Neural cell (in vitro differentiated cells): Measurements from ENCODE around the gene NAPG. TPM values are rescaled to one million over a fixed set of nuclear protein-coding genes. Genes with fewer than 3 reads are reported as not detected.
"Not testable (repeated sequence)": the region's sequence is repeated elsewhere in the genome, so short reads cannot be mapped to it uniquely, and the experiment has no call there.

ENCODE experiments used
- H2AFZ ChIP-seq: fragments of 200-600, 300-800 bp; sonication (generic), shearing (Covaris generic); 2 replicates; pipeline ENCODE4 v1.6.0; 2014; ENCODE audit warnings: low read depth, mild to moderate bottlenecking, antibody characterized with exemption, low read length, moderate library complexity
- H3F3A ChIP-seq: fragments of 200-600 bp; shearing (Covaris generic); 2 replicates; pipeline ENCODE4 v1.6.1; 2016; ENCODE audit warnings: mild to moderate bottlenecking, moderate library complexity, mixed read lengths, antibody characterized with exemption, low read length; ENCODE audit not compliant: insufficient read depth, poor library complexity, severe bottlenecking
- H3K27ac ChIP-seq: fragments of 200-600, 300-800 bp; sonication (generic), shearing (Covaris generic); 2 replicates; pipeline ENCODE4 v1.5.1; 2014; ENCODE audit warnings: mild to moderate bottlenecking, low read length, moderate library complexity
- H3K27me3 ChIP-seq: fragments of 300-800, 200-600 bp; sonication (generic), shearing (Covaris generic); 2 replicates; pipeline ENCODE4 v1.6.0; 2014; ENCODE audit warnings: mild to moderate bottlenecking, low read depth, low read length, moderate library complexity; ENCODE audit not compliant: insufficient read depth
- H3K36me3 ChIP-seq: fragments of 300-800, 200-600 bp; sonication (generic), shearing (Covaris generic); 2 replicates; pipeline ENCODE4 v1.5.1; 2014; ENCODE audit warnings: mild to moderate bottlenecking, antibody characterized with exemption, low read length, moderate library complexity; ENCODE audit not compliant: insufficient read depth
- H3K4me2 ChIP-seq: fragments of 300-800, 200-600 bp; sonication (generic), shearing (Covaris generic); 2 replicates; pipeline ENCODE4 v1.6.0; 2014; ENCODE audit warnings: mild to moderate bottlenecking, low read length
- H3K4me3 ChIP-seq: fragments of 300-800, 200-600 bp; sonication (generic), shearing (Covaris generic); 2 replicates; pipeline ENCODE4 v1.5.1; 2014; ENCODE audit warnings: mild to moderate bottlenecking, low read length, moderate library complexity
- H3K79me2 ChIP-seq: fragments of 200-600 bp; shearing (Covaris generic); replicated peaks from 2 replicates; pipeline ENCODE4 v1.6.0; 2014; ENCODE audit warnings: mild to moderate bottlenecking, low read length, moderate library complexity; ENCODE audit not compliant: insufficient read depth
- H3K9ac ChIP-seq: fragments of 300-800, 200-600 bp; sonication (generic), shearing (Covaris generic); 2 replicates; pipeline ENCODE4 v1.6.1; 2016; ENCODE audit warnings: mild to moderate bottlenecking, low read length, mixed read lengths
- H3K9me2 ChIP-seq: fragments of 200-600 bp; shearing (Covaris generic); 2 replicates; pipeline ENCODE4 v1.6.1; 2016; ENCODE audit warnings: mild to moderate bottlenecking, low read length, mixed read lengths; ENCODE audit not compliant: insufficient read depth
- H3K9me3 ChIP-seq: fragments of 200-600, 300-800 bp; sonication (generic), shearing (Covaris generic); 2 replicates; pipeline ENCODE4 v1.6.1; 2016; ENCODE audit warnings: mild to moderate bottlenecking, mixed run types, low read length, moderate library complexity, mixed read lengths
- H4K20me1 ChIP-seq: fragments of 200-600 bp; shearing (Covaris generic); 2 replicates; pipeline ENCODE4 v1.6.1; 2016; ENCODE audit warnings: mild to moderate bottlenecking, mixed run types; ENCODE audit not compliant: insufficient read depth
- CTCF ChIP-seq: fragments of 450-650 bp; IDR thresholded peaks from 2 replicates; pipeline ENCODE4 v1.5.1; 2014; ENCODE audit warnings: antibody characterized with exemption, mild to moderate bottlenecking, moderate library complexity; ENCODE audit not compliant: poor library complexity, severe bottlenecking
- EP300 ChIP-seq: fragments of 450-650 bp; conservative IDR thresholded peaks from 2 replicates; pipeline ENCODE4 v1.6.1; 2014; ENCODE audit warnings: antibody characterized with exemption, mild to moderate bottlenecking, moderate library complexity; ENCODE audit not compliant: poor library complexity, severe bottlenecking
- EZH2 ChIP-seq: fragments of 200-600, 300-800 bp; shearing (Covaris generic), sonication (generic); IDR thresholded peaks from 2 replicates; pipeline ENCODE4 v1.6.1; 2014; ENCODE audit warnings: antibody characterized with exemption, low read length, borderline replicate concordance, mild to moderate bottlenecking; ENCODE audit not compliant: insufficient read depth, poor library complexity, severe bottlenecking
- MXI1 ChIP-seq: fragments of 450-650 bp; conservative IDR thresholded peaks from 2 replicates; pipeline ENCODE4 v1.6.1; 2014; ENCODE audit warnings: antibody characterized with exemption, mild to moderate bottlenecking; ENCODE audit not compliant: poor library complexity, severe bottlenecking
- RAD21 ChIP-seq: fragments of 450-650 bp; conservative IDR thresholded peaks from 2 replicates; pipeline ENCODE4 v1.6.1; 2014; ENCODE audit warnings: antibody characterized with exemption, mild to moderate bottlenecking, moderate library complexity
- SMC3 ChIP-seq: fragments of 450-650 bp; conservative IDR thresholded peaks from 2 replicates; pipeline ENCODE4 v1.6.1; 2014; ENCODE audit warnings: antibody characterized with exemption, mild to moderate bottlenecking, moderate library complexity; ENCODE audit not compliant: poor library complexity
- polyA plus RNA-seq: library from polyadenylated mRNA; depleted of rRNA; stranded (reverse); fragments of >200 nt; gene quantifications from 2 replicates; pipeline ENCODE4 v1.2.3, GENCODE V29; 2014

The NAPG gene
- polyA plus RNA-seq, 1 donor from 2014 or later = 93.9 TPM

- Histone ChIP-seq H3K27me3 (no peaks in the 10 kb centered on the region), H3K9ac (no peak overlapping the region), H3K4me2 (no peak overlapping the region), H3K36me3 (no peaks in the 10 kb centered on the region), H3K4me3 (no peak overlapping the region), H3K79me2 (peaks cover 11% of the 10 kb centered on the region), H3K9me3 (no peaks in the 10 kb centered on the region), H4K20me1 (no peaks in the 10 kb centered on the region), H3F3A (no peaks in the 10 kb centered on the region), H3K27ac (no peak overlapping the region), H3K9me2 (no peaks in the 10 kb centered on the region), H2AFZ (no peak overlapping the region)
- TF ChIP-seq RAD21 = no peak
- no peak for TF ChIP-seq EP300
- TF ChIP-seq EZH2 = no peak
- no peak for TF ChIP-seq SMC3
- TF ChIP-seq CTCF = no peak
Observed at GRCh38 chr18:10536280-10536679, 10.5 kb downstream of the NAPG start.

GRCh38 chr18:10537765-10538164 is 11.9 kb downstream of the NAPG start:
- Histone ChIP-seq H3K36me3 (peaks cover 7% of the 10 kb centered on the region), H3K9me2 (no peaks in the 10 kb centered on the region), H3K9ac (no peak overlapping the region), H2AFZ (no peak overlapping the region), H4K20me1 (no peaks in the 10 kb centered on the region), H3K27me3 (no peaks in the 10 kb centered on the region), H3F3A (no peaks in the 10 kb centered on the region), H3K79me2 (no peaks in the 10 kb centered on the region), H3K27ac (no peak overlapping the region), H3K4me2 (no peak overlapping the region), H3K9me3 (no peaks in the 10 kb centered on the region), H3K4me3 (no peak overlapping the region)
- no peak for TF ChIP-seq SMC3
- TF ChIP-seq EP300 = no peak

- not testable (repeated sequence) for H3F3A ChIP-seq, H3K9me2 ChIP-seq, H3K9me3 ChIP-seq, H3K79me2 ChIP-seq, H2AFZ ChIP-seq, H3K36me3 ChIP-seq, H3K4me3 ChIP-seq, H3K4me2 ChIP-seq, H3K9ac ChIP-seq, H3K27me3 ChIP-seq, H3K27ac ChIP-seq, H4K20me1 ChIP-seq
Observed at GRCh38 chr18:10539124-10539523, 13.3 kb downstream of the NAPG start.

GRCh38 chr18:10543277-10543676 is 17.4 kb downstream of the NAPG start:
- Histone ChIP-seq H3K9ac (no peak overlapping the region), H3K27me3 (no peaks in the 10 kb centered on the region), H3F3A (no peaks in the 10 kb centered on the region), H3K27ac (no peak overlapping the region), H3K4me2 (no peak overlapping the region), H3K4me3 (no peak overlapping the region), H2AFZ (no peak overlapping the region), H3K79me2 (no peaks in the 10 kb centered on the region), H3K9me3 (no peaks in the 10 kb centered on the region), H3K36me3 (peaks cover 10% of the 10 kb centered on the region), H3K9me2 (no peaks in the 10 kb centered on the region), H4K20me1 (no peaks in the 10 kb centered on the region)
- TF ChIP-seq EP300 (no peak), SMC3 (no peak), EZH2 (no peak), MXI1 (no peak)
